ENCODE results near the gene THSD4.

Gene THSD4

DNA sequence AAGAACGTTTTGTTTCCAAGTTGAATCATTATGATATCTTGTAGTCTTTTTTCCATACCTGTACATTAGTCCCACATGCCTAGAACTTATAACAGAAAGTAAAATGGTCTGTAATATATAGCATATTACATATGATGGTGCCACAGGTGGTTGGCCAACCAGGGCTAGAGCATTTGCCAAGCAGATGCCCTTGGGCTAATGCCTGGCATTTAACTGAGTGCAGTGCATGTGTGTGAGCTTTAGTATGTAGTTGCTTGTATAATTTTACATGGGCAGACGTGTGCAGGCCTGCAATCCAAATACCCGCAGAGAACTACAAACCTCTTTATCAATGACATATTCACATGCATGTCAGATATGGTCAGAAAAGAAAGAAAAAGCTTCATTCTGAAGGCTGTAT is 27.5 kb downstream of the THSD4 start:
- Histone ChIP-seq H3K4me3 (ENCODE audit: low read depth in 1 of 5, low read length in 5 of 5) (no peak overlapping the region), H3K27me3 (ENCODE audit: control insufficient read depth in 5 of 5, insufficient read depth in 4 of 5, low read length in 5 of 5) (peaks cover 0 to 5% (median 0%) of the 10 kb centered on the region in 5 donors), H3K36me3 (ENCODE audit: control insufficient read depth in 5 of 5, insufficient read depth in 5 of 5, low read length in 5 of 5) (no peaks in the 10 kb centered on the region), H3K4me1 (ENCODE audit: control insufficient read depth in 5 of 5, insufficient read depth in 5 of 5, low read length in 5 of 5) (no peaks in the 10 kb centered on the region), H3K9ac (ENCODE audit: low read length in 5 of 5) (no peak overlapping the region), H3K27ac (ENCODE audit: low read depth, low read length) (no peak overlapping the region), H3K9me3 (ENCODE audit: control insufficient read depth in 5 of 5, low read length in 5 of 5) (no peaks in the 10 kb centered on the region)

DNA sequence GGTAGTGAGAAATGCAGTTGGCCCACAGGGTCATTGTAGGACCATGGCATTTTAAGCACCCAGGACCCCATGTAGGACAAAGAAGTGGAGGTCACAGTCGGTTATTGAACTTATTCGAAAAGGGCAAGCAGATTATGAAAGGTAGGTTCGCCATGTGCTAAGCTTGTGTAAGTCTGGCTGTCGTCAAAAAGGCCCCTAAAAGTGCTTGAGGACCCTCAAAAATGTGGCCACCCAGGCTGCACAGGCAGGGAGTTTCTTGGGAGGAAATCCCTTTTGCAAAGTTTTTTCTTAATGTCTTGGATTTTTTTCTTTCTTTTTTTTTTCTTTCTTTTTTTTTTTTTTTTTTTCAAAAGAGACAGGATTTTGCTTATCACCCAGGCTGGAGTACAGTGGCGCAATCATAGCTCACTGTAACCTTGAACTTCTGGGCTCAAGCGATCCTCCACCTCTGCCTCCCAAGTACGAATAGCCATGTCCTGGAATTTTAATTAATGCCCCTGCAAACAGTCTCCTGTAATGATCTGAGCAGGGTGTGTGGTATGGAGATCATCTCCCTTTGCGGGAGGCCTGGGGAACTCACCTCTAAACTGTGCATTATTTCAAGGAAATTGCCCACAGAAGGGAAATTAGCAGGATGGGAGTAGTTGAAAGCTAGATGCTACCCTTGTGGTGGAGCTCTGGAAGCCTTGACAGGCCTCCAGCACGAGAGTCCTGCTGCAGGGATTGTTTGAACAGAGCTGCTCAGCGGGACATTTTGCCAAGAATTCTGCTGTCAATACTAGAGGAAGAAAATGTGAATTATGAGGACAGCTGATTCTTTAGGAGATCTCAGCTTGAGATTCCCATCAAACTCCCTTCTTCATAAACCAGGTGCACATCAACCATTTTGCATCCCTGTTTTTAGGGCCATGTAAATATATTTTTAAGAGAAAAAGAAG is 28.4 kb downstream of the THSD4 start:
- Histone ChIP-seq H3K9me3 (ENCODE audit: control insufficient read depth in 5 of 5, low read length in 5 of 5) (no peaks in the 10 kb centered on the region), H3K9ac (ENCODE audit: low read length in 5 of 5) (no peak overlapping the region), H3K27ac (ENCODE audit: low read depth, low read length) (no peak overlapping the region), H3K4me1 (ENCODE audit: control insufficient read depth in 5 of 5, insufficient read depth in 5 of 5, low read length in 5 of 5) (no peaks in the 10 kb centered on the region), H3K27me3 (ENCODE audit: control insufficient read depth in 5 of 5, insufficient read depth in 4 of 5, low read length in 5 of 5) (peaks cover 0 to 5% (median 0%) of the 10 kb centered on the region in 5 donors), H3K4me3 (ENCODE audit: low read depth in 1 of 5, low read length in 5 of 5) (no peak overlapping the region), H3K36me3 (ENCODE audit: control insufficient read depth in 5 of 5, insufficient read depth in 5 of 5, low read length in 5 of 5) (no peaks in the 10 kb centered on the region)

DNA sequence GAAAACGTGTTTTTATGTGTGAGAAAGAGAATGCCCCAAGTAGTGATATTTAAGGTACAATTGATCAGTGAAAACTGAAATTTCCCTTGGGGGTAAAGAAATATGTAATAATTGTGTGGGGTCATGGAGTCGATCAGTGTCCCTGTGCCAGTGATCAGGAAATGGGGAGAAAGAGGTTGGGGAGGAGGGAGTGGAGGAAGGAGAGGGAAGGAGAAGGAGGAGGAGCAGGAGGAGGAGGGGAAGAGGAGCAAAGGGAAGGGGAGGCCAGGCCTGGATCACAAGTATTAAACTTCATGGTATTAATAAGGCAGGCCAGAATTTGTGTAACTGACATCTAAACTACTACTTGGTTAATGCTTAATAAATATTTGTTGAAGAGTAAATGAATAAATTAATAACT is 30.4 kb downstream of the THSD4 start:
- Histone ChIP-seq H3K27ac (ENCODE audit: low read depth, low read length) (no peak overlapping the region), H3K9me3 (ENCODE audit: control insufficient read depth in 5 of 5, low read length in 5 of 5) (no peaks in the 10 kb centered on the region), H3K4me3 (ENCODE audit: low read depth in 1 of 5, low read length in 5 of 5) (no peak overlapping the region), H3K4me1 (ENCODE audit: control insufficient read depth in 5 of 5, insufficient read depth in 5 of 5, low read length in 5 of 5) (no peaks in the 10 kb centered on the region), H3K27me3 (ENCODE audit: control insufficient read depth in 5 of 5, insufficient read depth in 4 of 5, low read length in 5 of 5) (peaks cover 0 to 5% (median 0%) of the 10 kb centered on the region in 5 donors), H3K36me3 (ENCODE audit: control insufficient read depth in 5 of 5, insufficient read depth in 5 of 5, low read length in 5 of 5) (no peaks in the 10 kb centered on the region), H3K9ac (ENCODE audit: low read length in 5 of 5) (no peak overlapping the region)

DNA sequence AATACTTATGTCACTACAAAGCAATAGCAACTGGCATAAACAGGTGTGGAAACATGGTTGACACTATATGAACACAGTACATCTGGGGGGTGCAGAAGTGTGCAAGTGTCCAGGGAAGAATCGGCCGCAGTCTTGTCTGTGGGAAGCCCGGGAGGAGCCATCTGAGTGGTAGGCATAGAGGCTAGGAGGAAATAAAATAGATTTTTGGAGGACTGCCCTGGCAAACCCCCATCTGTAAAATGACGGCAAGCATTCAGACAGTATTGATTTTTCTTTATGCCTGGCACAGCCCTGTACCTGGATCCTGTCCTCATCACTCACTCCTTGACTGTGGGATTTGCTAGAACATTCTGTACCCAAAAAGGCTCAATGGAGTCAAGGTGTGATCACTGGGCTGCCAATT is 31.3 kb downstream of the THSD4 start:
- H3K4me1 ChIP-seq (ENCODE audit: control insufficient read depth in 5 of 5, insufficient read depth in 5 of 5, low read length in 5 of 5): no peaks in the 10 kb centered on the region

DNA sequence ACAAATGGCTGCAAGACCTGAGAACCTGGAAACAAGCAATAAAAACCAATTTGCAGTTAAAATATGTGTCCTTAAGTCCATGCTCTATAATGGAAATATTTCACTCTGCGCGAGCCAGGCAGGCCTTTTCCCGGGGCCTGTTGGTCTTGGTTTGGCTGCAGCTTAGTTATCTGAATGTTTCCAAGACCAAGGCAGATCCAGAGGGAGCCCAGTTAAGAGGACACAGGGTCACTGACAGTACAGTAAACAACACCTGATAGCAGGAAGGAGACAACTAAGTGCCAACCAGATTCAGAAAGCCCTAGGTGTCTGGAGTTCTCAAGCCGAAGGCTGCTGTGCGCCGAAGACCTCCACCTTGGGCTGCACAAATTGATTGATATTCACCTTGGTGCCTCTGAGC is 32.8 kb downstream of the THSD4 start:
- Histone ChIP-seq H3K4me1 (ENCODE audit: control insufficient read depth in 5 of 5, insufficient read depth in 5 of 5, low read length in 5 of 5) (no peaks in the 10 kb centered on the region), H3K27ac (ENCODE audit: low read depth, low read length) (no peak overlapping the region), H3K27me3 (ENCODE audit: control insufficient read depth in 5 of 5, insufficient read depth in 4 of 5, low read length in 5 of 5) (peaks cover 0 to 5% (median 0%) of the 10 kb centered on the region in 5 donors), H3K4me3 (ENCODE audit: low read depth in 1 of 5, low read length in 5 of 5) (no peak overlapping the region), H3K9me3 (ENCODE audit: control insufficient read depth in 5 of 5, low read length in 5 of 5) (no peaks in the 10 kb centered on the region), H3K9ac (ENCODE audit: low read length in 5 of 5) (no peak overlapping the region), H3K36me3 (ENCODE audit: control insufficient read depth in 5 of 5, insufficient read depth in 5 of 5, low read length in 5 of 5) (no peaks in the 10 kb centered on the region)

More for the DNA sequence above, 31.3 kb downstream of the THSD4 start:
- Histone ChIP-seq H3K4me3 (ENCODE audit: low read depth in 1 of 5, low read length in 5 of 5) (no peak overlapping the region), H3K27ac (ENCODE audit: low read depth, low read length) (no peak overlapping the region), H3K9ac (ENCODE audit: low read length in 5 of 5) (no peak overlapping the region), H3K9me3 (ENCODE audit: control insufficient read depth in 5 of 5, low read length in 5 of 5) (no peaks in the 10 kb centered on the region), H3K27me3 (ENCODE audit: control insufficient read depth in 5 of 5, insufficient read depth in 4 of 5, low read length in 5 of 5) (peaks cover 0 to 5% (median 0%) of the 10 kb centered on the region in 5 donors), H3K36me3 (ENCODE audit: control insufficient read depth in 5 of 5, insufficient read depth in 5 of 5, low read length in 5 of 5) (no peaks in the 10 kb centered on the region)

DNA sequence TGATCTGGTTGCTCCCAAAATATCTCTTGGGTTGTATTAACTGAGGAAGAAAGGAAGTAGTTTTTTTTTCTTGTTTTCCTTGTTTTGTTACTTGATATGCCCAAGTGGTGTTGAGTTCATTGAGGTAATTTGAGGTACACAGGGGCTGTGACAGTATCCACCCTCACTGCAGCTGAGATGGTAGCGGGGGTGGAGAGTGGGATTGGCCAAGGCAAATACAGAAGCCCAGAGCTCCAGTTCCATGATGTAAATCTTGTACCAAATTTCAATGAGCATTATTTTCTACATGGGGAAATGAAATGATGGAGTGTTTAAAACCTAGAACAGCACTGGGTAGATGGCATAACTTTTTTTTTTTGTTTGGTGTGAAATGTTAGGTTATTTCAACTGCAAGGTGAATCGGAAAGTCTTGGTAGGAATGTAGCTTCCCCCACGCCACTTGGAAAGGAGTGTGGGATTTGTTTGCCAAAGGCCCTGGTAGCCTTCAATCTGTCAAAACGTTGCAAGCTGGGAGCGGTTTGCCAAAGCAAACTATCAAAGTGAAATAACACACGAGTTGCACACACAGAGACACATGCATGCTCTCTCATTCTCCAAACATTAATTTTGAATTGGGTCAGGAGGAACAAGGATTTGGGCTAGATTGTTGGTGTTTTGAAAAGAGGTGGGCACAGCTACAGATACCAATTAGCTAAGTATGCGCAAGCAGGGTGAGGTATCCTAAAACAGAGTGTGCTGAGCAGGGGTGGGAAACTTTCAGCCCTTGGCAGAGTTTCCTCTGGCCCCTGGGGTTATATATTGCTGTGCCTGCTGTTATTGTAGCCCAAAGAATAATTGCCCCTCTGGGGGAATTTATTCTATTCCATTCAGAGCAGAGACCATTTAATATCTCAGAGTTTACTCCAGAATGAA is 34.6 kb downstream of the THSD4 start:
- Histone ChIP-seq H3K9me3 (ENCODE audit: control insufficient read depth in 5 of 5, low read length in 5 of 5) (no peaks in the 10 kb centered on the region), H3K4me3 (ENCODE audit: low read depth in 1 of 5, low read length in 5 of 5) (no peak overlapping the region), H3K27me3 (ENCODE audit: control insufficient read depth in 5 of 5, insufficient read depth in 4 of 5, low read length in 5 of 5) (peaks cover 0 to 7% (median 0%) of the 10 kb centered on the region in 5 donors), H3K36me3 (ENCODE audit: control insufficient read depth in 5 of 5, insufficient read depth in 5 of 5, low read length in 5 of 5) (no peaks in the 10 kb centered on the region), H3K4me1 (ENCODE audit: control insufficient read depth in 5 of 5, insufficient read depth in 5 of 5, low read length in 5 of 5) (no peaks in the 10 kb centered on the region), H3K9ac (ENCODE audit: low read length in 5 of 5) (no peak overlapping the region), H3K27ac (ENCODE audit: low read depth, low read length) (no peak overlapping the region)

DNA sequence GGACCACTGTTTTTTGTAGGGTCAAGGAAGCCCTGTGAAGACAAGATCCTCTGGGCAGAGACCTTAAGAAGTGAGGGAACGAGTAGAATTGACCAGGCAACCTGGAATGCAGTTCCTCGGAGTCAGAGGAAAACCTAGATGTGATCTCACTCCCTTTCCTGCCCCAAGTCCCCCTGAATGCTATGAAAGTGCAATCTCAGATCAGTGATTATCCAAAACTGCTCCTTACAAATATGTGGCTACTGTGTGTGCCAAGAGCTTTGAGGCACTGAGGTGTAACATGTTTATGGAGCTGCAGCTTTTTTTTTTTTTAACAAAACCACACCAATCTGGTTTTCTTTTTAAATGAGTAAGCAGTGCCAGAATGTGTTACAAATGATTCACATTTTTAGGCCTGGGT is 35.8 kb downstream of the THSD4 start:
- no peak overlapping the region for H3K9ac ChIP-seq (ENCODE audit: low read length in 5 of 5)
- no peak overlapping the region for H3K27ac ChIP-seq (ENCODE audit: low read depth, low read length)

DNA sequence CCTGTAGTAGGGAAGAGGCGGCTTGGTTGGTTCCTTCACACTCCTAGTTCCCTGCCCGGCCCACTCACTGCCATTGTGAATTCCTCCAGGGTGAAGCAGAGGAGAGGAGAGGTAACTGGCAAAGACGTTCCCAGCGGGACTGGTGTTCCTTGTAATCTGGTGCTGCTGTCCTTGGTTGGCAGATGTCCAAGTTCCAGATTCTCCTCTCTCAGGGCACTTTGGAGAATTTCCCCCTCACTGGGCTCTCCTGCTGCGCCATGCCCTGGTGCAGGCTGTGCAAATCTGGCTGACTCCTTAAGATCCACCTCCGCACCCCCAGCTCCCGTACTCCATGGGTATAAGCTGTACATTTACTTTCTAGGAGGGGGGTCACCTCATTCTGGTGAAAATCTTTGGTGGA is 37.3 kb downstream of the THSD4 start:
- no peaks in the 10 kb centered on the region for H3K9me3 ChIP-seq (ENCODE audit: control insufficient read depth in 5 of 5, low read length in 5 of 5)
- H3K27me3 ChIP-seq (ENCODE audit: control insufficient read depth in 5 of 5, insufficient read depth in 4 of 5, low read length in 5 of 5): peaks cover 0 to 7% (median 0%) of the 10 kb centered on the region in 5 donors
- H3K9ac ChIP-seq (ENCODE audit: low read length in 5 of 5): no peak overlapping the region
- no peaks in the 10 kb centered on the region for H3K4me1 ChIP-seq (ENCODE audit: control insufficient read depth in 5 of 5, insufficient read depth in 5 of 5, low read length in 5 of 5)
- no peak overlapping the region for H3K27ac ChIP-seq (ENCODE audit: low read depth, low read length)
- H3K4me3 ChIP-seq (ENCODE audit: low read depth in 1 of 5, low read length in 5 of 5): no peak overlapping the region
- H3K36me3 ChIP-seq (ENCODE audit: control insufficient read depth in 5 of 5, insufficient read depth in 5 of 5, low read length in 5 of 5): no peaks in the 10 kb centered on the region

More for the DNA sequence above, 35.8 kb downstream of the THSD4 start:
- H3K36me3 ChIP-seq (ENCODE audit: control insufficient read depth in 5 of 5, insufficient read depth in 5 of 5, low read length in 5 of 5): no peaks in the 10 kb centered on the region
- H3K4me1 ChIP-seq (ENCODE audit: control insufficient read depth in 5 of 5, insufficient read depth in 5 of 5, low read length in 5 of 5): no peaks in the 10 kb centered on the region
- peaks cover 0 to 7% (median 0%) of the 10 kb centered on the region in 5 donors for H3K27me3 ChIP-seq (ENCODE audit: control insufficient read depth in 5 of 5, insufficient read depth in 4 of 5, low read length in 5 of 5)
- H3K9me3 ChIP-seq (ENCODE audit: control insufficient read depth in 5 of 5, low read length in 5 of 5): no peaks in the 10 kb centered on the region
- no peak overlapping the region for H3K4me3 ChIP-seq (ENCODE audit: low read depth in 1 of 5, low read length in 5 of 5)

DNA sequence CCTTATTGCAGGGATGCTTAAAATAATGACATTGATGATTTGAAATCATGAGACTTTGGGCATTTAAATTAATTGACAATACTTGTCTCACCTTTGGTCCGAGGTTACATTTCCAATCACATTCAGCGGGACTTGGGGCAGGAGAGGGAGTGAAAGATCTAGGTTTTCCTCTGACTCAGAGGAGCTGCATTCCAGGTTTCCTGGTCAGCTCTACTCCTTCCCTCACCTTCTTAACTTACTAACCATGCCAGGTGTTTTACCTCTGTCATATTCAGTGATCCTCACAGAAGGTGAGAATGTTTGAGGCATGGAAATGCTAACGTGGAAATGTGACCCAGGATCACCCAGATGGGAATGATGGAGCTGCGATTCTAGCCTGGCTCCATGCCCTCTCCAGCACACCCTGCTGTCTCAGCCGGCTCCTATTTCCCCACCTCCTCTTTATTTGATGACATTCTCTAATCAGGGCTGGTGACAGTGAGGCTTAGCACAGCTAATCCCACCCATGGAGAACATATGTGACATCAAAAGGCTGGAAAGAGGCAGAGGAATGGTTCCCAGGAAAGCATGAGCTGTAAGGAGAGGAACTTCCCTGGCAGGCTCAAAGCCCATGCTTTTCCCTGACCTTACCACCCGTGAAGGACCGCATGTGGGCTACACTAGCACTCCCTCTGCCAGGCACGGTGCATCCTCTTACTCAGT is 38.7 kb downstream of the THSD4 start:
- Histone ChIP-seq H3K4me3 (ENCODE audit: low read depth in 1 of 5, low read length in 5 of 5) (no peak overlapping the region), H3K9me3 (ENCODE audit: control insufficient read depth in 5 of 5, low read length in 5 of 5) (no peaks in the 10 kb centered on the region), H3K36me3 (ENCODE audit: control insufficient read depth in 5 of 5, insufficient read depth in 5 of 5, low read length in 5 of 5) (no peaks in the 10 kb centered on the region), H3K9ac (ENCODE audit: low read length in 5 of 5) (no peak overlapping the region), H3K27ac (ENCODE audit: low read depth, low read length) (no peak overlapping the region), H3K27me3 (ENCODE audit: control insufficient read depth in 5 of 5, insufficient read depth in 4 of 5, low read length in 5 of 5) (peaks cover 0 to 7% (median 0%) of the 10 kb centered on the region in 5 donors), H3K4me1 (ENCODE audit: control insufficient read depth in 5 of 5, insufficient read depth in 5 of 5, low read length in 5 of 5) (no peaks in the 10 kb centered on the region)
